GM10266 (cell line): ENCODE results near the gene GPR107.

Source experiments
- DNase-seq: peaks from one replicate; pipeline ENCODE4 v3.0.0; 2012; ENCODE audit errors: extremely low spot score
- CTCF ChIP-seq: IDR thresholded peaks from 2 replicates; pipeline ENCODE4 v1.5.1; 2012; ENCODE audit warnings: mild to moderate bottlenecking, low read depth; ENCODE audit not compliant: control insufficient read depth, insufficient read depth; ENCODE audit errors: missing control alignments

The GPR107 gene

GRCh38 chr9:130175355-130175754 is 121.6 kb downstream of the GPR107 start:
- DNase-seq = peak; percentile 13
- no peak for TF ChIP-seq CTCF

GRCh38 chr9:130176760-130177159 is 123.1 kb downstream of the GPR107 start:
- TF ChIP-seq CTCF = no peak
- no peak for DNase-seq

GRCh38 chr9:130177898-130178805 is 124.4 kb downstream of the GPR107 start:
- no peak for TF ChIP-seq CTCF
- DNase-seq = no peak

GRCh38 chr9:130179331-130179907 is 125.7 kb downstream of the GPR107 start:
- DNase-seq = no peak

GRCh38 chr9:130180516-130180915 is 126.8 kb downstream of the GPR107 start:
- no peak for DNase-seq
- no peak for TF ChIP-seq CTCF

More at GRCh38 chr9:130179331-130179907, 125.7 kb downstream of the GPR107 start:
- TF ChIP-seq CTCF = no peak

GRCh38 chr9:130181678-130182380 is 128.1 kb downstream of the GPR107 start:
- DNase-seq = no peak
- TF ChIP-seq CTCF = no peak
